HG02852 (cell line): ENCODE data around the gene AKAP6.
"Not testable (repeated sequence)": the region's sequence is repeated elsewhere in the genome, so short reads cannot be mapped to it uniquely, and the experiment has no call there.

Experiments
- ATAC-seq: cut with Tn5 transposase; IDR thresholded peaks from one replicate; pipeline ENCODE4 v1.9.1; 2021; ENCODE audit warnings: mild to moderate bottlenecking, moderate library complexity; ENCODE audit not compliant: unreplicated experiment

Gene AKAP6

GRCh38 chr14:32571995-32572866 is 243.1 kb downstream of the AKAP6 start:
- ATAC-seq, result peak; percentile 67

DNA sequence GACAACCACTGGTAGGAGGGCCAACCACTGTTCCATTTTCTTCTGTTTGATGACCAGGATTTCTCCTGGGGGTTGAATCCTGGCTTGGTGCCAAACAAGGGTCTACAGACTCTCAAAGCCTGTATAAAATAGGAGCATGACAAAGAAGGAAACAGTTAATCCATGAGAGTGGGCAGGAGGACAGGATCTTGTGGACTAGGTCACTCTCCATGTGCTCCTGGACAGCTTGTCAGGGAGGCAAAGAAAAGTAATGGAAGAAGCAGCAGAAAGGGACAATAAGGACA is 243.7 kb downstream of the AKAP6 start:
- ATAC-seq, result peak; percentile 3

DNA sequence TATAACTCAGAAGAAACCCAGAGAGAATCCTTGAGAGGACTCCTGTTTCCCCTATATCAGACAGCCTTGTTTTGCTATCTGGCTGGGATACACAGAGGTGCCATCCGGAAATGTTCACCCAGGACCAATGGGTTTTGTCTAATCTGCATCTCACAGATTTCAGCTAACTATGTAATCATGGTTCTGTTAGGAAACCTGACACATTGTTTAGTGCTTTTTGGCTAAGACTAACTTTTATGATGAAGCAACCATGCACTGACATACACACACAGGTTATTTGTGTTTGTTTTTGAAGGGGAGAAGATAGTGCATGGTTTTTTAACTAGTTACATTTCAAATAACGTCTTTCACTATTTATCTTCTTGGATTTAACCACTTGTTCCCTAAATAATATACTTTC is 245.2 kb downstream of the AKAP6 start:
- no peak for ATAC-seq

GRCh38 chr14:32576088-32576795 is 247.1 kb downstream of the AKAP6 start:
- peak; percentile 50 for ATAC-seq

DNA sequence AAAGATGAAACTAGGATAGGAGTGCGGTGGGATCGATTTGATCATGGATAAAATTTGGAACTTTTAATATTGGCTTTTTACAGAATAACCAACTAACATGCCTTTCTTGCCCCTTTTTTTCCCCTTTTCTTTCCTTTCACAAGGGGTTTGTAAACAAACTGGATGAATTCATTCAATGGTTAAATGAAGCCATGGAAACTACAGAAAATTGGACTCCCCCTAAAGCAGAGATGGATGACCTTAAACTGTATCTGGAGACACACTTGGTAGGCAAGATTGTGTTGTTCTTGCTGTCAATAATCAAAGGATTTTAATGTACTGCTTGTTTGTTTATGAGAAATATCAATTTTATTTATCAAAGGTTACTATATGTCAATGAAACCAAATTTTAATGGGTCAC is 247.9 kb downstream of the AKAP6 start:
- no peak for ATAC-seq

DNA sequence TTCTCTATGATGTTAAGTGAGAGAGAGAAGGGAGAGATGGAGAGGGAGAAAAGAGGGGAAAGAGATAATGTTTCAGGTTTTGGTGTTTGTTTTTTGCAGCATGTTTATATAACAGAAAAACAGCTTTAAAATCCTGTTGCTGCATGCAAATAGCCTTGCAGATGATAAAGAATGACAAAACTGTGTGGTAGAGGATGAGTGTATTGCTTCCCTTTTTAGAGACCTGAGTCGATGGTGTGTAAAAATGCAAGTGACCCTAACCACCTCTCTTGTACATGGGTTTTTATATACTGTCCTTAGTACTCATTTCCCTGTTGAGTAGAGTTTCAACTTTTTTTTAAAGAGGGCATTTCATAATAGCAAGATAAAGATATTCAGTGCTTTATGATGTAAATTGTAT is 249.1 kb downstream of the AKAP6 start:
- peak; percentile 94 for ATAC-seq

GRCh38 chr14:32583427-32583826 is 254.3 kb downstream of the AKAP6 start:
- not testable (repeated sequence) for ATAC-seq

GRCh38 chr14:32584079-32584478 is 255.0 kb downstream of the AKAP6 start:
- no peak for ATAC-seq

GRCh38 chr14:32587461-32587860 is 258.4 kb downstream of the AKAP6 start:
- ATAC-seq, result no peak

DNA sequence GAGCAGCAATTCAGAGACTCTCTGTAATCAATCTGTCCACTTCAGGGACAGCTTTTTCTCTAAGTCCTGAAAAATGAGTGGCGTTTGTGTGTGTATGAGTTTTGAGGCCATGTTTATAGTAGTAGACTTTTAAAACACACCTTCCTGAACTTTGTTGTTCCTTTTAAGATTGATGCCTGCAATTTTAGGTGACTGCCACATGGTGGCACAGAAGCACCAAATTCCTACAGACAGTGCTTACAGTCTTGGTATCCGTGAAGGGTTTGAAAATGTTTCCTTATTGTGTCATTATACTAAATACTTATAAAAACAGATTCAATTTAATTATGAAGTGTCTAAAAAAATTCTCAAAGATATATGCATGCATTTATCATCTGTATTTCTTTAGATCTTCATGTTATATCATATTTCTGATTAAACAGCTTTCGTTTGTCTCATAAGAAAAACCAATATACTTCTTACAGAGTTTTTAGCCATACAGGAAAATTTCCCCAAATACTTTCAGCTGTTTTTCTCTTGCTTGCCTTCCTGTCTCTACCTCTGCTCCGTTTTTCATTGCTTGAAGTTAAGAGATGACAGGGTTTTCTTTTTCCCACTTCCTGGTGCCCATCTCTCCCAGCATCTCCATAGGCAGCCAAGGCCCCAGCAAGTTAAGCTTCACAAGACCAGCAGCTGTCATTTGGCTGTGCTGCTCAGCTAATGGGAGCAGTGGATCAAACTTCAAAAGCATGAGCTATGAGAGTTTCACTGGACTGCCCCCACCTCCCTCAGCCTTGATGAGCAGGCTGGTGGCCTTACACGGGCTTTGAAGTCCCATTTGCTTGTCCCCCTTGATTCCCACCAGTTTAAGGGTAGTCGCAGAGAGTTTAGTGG is 259.6 kb downstream of the AKAP6 start:
- ATAC-seq, result no peak

DNA sequence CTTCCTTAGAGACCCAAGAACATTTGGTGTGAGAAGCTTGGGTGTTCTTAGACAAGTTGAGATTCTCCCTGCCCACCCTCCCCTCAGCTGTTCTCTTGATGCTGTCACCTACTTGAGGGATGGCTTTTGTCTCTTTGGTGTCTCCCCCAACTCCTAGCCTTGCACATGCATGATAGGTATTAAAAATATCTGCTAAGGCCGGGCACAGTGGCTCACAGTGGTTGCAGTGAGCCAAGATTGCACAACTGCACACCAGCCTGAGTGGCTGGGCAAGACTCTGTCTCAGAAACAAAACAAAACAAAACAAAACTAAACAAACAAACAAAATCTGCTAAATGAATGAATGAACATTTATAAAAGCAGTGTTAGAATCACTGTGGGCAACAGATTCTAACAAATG is 261.1 kb downstream of the AKAP6 start:
- ATAC-seq, result no peak

- ATAC-seq, result no peak
These were observed 264.3 kb downstream of the AKAP6 start for GRCh38 chr14:32593290-32593942.

DNA sequence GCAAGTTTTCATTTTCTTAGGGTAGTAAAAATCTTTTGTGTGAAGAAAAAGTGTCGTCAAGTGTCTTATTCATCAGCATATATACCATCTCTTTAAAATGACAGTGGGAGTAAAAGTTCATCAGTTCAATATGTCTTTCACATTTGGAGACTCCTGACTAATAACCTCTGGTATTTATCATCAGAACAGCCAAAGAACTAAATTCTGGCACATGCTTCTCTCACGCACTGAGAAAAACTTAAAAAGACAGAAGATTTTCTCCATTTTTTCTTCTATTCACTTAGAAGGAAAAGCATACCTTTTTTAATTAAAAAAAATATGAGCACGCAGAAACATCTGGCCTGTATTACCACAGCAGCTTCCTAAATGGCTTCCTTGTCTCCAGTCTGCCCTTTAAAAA is 265.7 kb downstream of the AKAP6 start:
- ATAC-seq, result no peak

DNA sequence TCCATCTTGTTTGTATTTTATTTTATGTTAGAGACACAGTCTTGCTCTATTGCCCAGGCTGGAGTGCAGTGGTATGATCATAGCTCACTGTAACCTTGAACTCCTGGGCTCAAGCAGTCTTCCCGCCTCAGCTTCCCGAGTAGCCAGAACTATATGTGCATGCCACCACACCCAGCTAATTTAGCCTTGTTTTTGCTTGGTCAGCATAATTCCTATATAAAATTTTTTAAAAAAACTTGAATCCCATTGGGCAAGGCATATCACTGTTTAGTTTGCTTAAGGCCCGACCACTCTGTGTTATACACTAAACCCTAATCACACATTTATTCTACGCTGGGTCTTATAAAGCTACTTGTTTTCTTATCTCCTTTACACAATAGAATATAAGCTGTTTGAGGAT is 266.4 kb downstream of the AKAP6 start:
- ATAC-seq, result no peak

DNA sequence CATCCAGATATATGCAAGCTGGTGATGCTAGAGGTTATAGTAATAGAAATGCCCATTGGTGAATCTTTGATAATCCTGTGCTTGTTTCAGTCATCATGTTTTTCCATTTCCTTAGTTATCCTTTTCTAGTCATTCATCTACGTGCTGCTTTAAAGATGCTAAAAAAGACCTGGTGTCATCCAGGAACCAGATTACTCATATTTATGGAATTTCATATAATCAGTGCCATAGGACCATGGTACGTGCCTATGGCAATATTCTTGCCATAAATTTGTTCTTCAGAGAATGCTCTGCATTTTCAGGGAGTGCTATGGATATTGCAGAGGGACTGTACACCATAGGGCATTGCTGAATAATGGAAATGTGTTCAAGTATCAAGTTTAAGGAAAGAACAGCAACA is 267.3 kb downstream of the AKAP6 start:
- no peak for ATAC-seq

DNA sequence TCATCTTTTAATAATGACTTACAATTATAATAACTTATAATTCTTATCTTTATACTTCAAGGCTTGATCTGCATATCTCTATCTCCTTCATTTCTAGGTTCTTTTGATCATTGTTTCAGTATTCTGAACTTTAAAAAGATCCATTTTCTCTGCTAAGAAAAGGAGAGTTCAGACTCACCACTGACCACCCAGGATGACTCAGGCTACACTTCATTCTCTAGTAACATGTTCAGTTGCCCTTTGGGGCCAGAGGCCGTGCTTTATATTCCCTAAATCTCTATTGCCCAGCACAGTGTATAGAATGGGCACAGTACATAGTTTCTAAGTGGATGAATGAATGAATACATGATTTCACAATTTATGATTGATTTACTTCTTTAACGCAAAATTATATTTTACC is 268.7 kb downstream of the AKAP6 start:
- ATAC-seq, result no peak

DNA sequence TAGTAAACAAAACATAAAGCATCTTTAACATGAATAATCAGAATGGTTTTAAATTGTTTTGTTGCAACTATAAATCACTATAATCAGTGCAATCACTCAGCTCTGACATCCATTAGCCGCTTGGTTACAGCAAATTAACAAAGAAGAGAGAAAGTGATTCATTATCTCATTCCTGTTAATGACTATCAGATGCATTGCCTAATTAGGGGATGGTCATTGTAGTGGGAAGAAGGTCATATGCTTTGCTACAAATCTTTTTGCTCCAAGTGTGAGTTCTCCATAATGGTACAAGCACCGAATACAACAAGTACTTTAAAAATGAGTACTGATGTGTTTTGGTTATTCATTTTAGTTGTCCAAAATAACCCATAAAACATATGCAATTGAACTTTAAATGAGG is 272.0 kb downstream of the AKAP6 start:
- no peak for ATAC-seq

GRCh38 chr14:32601906-32602305 is 272.8 kb downstream of the AKAP6 start:
- ATAC-seq, result no peak

DNA sequence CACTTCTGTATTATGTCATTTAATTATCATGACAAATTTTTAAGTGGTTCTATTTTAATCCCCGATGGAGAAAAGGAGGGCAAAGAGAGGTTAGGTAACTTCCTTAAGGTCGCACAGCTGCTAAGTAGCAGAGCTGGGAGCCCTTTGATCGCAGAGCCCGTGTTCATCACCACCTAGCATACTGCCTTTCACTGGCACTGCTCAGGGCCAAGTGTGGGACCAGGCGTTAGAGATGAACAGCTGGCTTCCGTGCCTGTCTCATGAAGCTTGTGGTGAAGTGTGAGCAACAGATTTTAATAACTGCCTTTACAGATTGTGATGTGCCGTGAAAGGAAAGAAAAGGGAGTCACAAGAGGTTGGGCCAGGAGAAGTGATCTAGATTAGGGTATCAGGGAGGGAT is 273.6 kb downstream of the AKAP6 start:
- ATAC-seq, result no peak

DNA sequence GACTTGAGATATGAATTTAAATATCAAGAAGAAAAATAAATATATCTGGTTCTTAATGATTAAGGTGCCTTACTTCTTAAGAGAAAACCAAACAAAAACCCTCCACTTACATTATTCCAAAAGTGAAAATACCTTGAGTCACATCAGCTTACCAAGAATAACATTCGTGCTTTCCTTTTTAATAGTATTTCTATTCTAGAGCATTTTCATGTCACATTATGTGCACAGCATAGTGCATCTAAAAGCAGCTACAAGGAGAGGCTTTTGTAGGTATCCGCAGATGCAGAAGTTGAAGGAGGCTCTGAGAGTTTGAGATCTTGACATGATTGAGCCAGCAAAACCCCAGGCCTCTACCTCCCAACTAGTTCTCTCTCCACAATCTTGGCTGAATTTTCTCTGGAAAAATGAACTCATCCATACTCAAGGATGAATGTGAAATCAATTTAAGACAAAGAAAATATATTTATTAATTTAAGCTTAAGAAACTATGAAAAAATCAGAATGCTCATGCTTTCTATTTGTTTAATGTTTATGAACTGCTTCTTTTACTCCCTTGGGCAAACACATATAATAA is 275.0 kb downstream of the AKAP6 start:
- peak; percentile 86 for ATAC-seq

DNA sequence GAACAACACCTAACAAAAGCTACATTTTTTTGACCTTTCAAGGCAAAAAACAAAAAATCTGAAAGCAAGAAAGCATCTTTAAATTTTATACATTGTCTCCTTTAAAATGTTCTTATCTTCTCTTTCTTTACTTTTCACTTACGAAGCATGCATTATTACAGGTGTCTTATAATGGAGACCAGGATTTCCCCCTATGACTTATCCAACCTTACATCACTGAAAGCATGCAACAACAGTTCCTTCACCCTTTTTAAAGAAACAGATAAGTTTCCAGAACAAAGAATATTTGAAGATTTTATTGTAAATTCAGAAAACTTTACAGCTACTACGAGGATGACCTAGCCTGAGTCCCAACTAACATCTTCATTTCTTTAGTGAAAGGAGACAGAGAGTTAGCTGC is 277.2 kb downstream of the AKAP6 start:
- no peak for ATAC-seq
